Effector memory CD8-positive, alpha-beta T cell (primary cell): ENCODE measurements around the gene NFATC2.
A peak's percentile ranks its signal among the peaks of the same experiment; 100 is the strongest.

Source experiments
- ATAC-seq: fragments of 150-1000 bp; cut with Tn5 transposase; replicated peaks from 2 replicates; pipeline ENCODE4 v1.10.0; 2021; ENCODE audit warnings: mild to moderate bottlenecking, moderate library complexity
- DNase-seq, 3 experiments: peaks; one replicate each; pipeline ENCODE4 v3.0.0; 2021
- H3K27ac Mint-ChIP-seq, 2 donors: one replicate each; pipeline ENCODE4 v1.8.0; 2022; ENCODE audit warnings: mild to moderate bottlenecking in 2 of 2, mixed read lengths in 2 of 2, moderate library complexity in 2 of 2
- H3K27me3 Mint-ChIP-seq, 2 donors: one replicate each; pipeline ENCODE4 v1.8.0; 2022; ENCODE audit warnings: mixed read lengths in 2 of 2
- H3K36me3 Mint-ChIP-seq: one replicate; pipeline ENCODE4 v1.8.0; 2022; ENCODE audit warnings: mild to moderate bottlenecking, moderate library complexity, mixed read lengths; ENCODE audit not compliant: insufficient read depth
- H3K4me1 Mint-ChIP-seq, 2 donors: one replicate each; pipeline ENCODE4 v1.8.0; 2022; ENCODE audit warnings: low read depth in 2 of 2, mixed read lengths in 2 of 2
- H3K4me3 Mint-ChIP-seq, 2 donors: one replicate each; pipeline ENCODE4 v1.8.0; 2022; ENCODE audit warnings: mild to moderate bottlenecking in 2 of 2, mixed read lengths in 2 of 2, moderate library complexity in 2 of 2
- H3K9me3 Mint-ChIP-seq, 2 donors: one replicate each; pipeline ENCODE4 v1.8.0; 2022; ENCODE audit warnings: mixed read lengths in 2 of 2

NFATC2 gene

GRCh38 chr20:51498765-51499540 lies 43.6 kb downstream of the NFATC2 start:
- Mint-ChIP-seq H3K4me1 (peaks cover 78 to 93% of the 10 kb centered on the region in 2 donors), H3K27me3 (no peaks in the 10 kb centered on the region), H3K36me3 (peaks cover 51% of the 10 kb centered on the region), H3K9me3 (no peaks in the 10 kb centered on the region), H3K27ac (peak overlapping the region; percentile 87 to 97), H3K4me3 (peak overlapping the region; percentile 72 to 76)
- DNase-seq (no peak), ATAC-seq (no peak)

- DNase-seq (peak; percentile 43 to 59 (median 46)), ATAC-seq (peak; percentile 37)
- Mint-ChIP-seq H3K36me3 (peaks cover 46% of the 10 kb centered on the region), H3K4me3 (peak overlapping the region; percentile 72 to 76), H3K9me3 (no peaks in the 10 kb centered on the region), H3K27ac (peak overlapping the region; percentile 87 to 97), H3K4me1 (peaks cover 81 to 93% of the 10 kb centered on the region in 2 donors), H3K27me3 (no peaks in the 10 kb centered on the region)
Measured at GRCh38 chr20:51497542-51498467, 44.7 kb downstream of the NFATC2 start.

- DNase-seq (no peak), ATAC-seq (no peak)
- peak overlapping the region; percentile 87 to 97 for H3K27ac Mint-ChIP-seq
- no peaks in the 10 kb centered on the region for H3K27me3 Mint-ChIP-seq
- peaks cover 83 to 93% of the 10 kb centered on the region in 2 donors for H3K4me1 Mint-ChIP-seq
- peaks cover 46% of the 10 kb centered on the region for H3K36me3 Mint-ChIP-seq
- peak overlapping the region; percentile 72 to 76 for H3K4me3 Mint-ChIP-seq
- no peaks in the 10 kb centered on the region for H3K9me3 Mint-ChIP-seq
Measured at GRCh38 chr20:51496964-51497363, 45.6 kb downstream of the NFATC2 start.

- Mint-ChIP-seq H3K36me3 (peaks cover 42% of the 10 kb centered on the region), H3K27ac (peak overlapping the region; percentile 87 to 97), H3K4me1 (peaks cover 83 to 93% of the 10 kb centered on the region in 2 donors), H3K27me3 (no peaks in the 10 kb centered on the region), H3K4me3 (peak overlapping the region; percentile 72 to 92), H3K9me3 (no peaks in the 10 kb centered on the region)
- DNase-seq (no peak), ATAC-seq (no peak)
Measured at GRCh38 chr20:51495921-51496545, 46.5 kb downstream of the NFATC2 start.

- Mint-ChIP-seq H3K4me1 (peaks cover 82 to 91% of the 10 kb centered on the region in 2 donors), H3K9me3 (no peaks in the 10 kb centered on the region), H3K4me3 (peak overlapping the region; percentile 72 to 92), H3K36me3 (peaks cover 36% of the 10 kb centered on the region), H3K27ac (peak overlapping the region; percentile 87 to 97), H3K27me3 (no peaks in the 10 kb centered on the region)
- no peak for DNase-seq
- no peak for ATAC-seq
Measured at GRCh38 chr20:51495291-51495690, 47.2 kb downstream of the NFATC2 start.

GRCh38 chr20:51494241-51495110 lies 48.0 kb downstream of the NFATC2 start:
- H3K4me3 Mint-ChIP-seq = peak overlapping the region; percentile 72 to 92
- DNase-seq (peak; percentile 22 to 49 (median 25)), ATAC-seq (peak; percentile 37)

GRCh38 chr20:51493346-51493791 lies 49.1 kb downstream of the NFATC2 start:
- peak; percentile 4 for ATAC-seq
- peaks cover 80 to 88% of the 10 kb centered on the region in 2 donors for H3K4me1 Mint-ChIP-seq
- DNase-seq = peak in 2 of 3 experiments; percentile 13 to 26
- no peaks in the 10 kb centered on the region for H3K9me3 Mint-ChIP-seq
- peak overlapping the region; percentile 72 to 92 for H3K4me3 Mint-ChIP-seq
- H3K27me3 Mint-ChIP-seq = no peaks in the 10 kb centered on the region
- H3K27ac Mint-ChIP-seq = peak overlapping the region; percentile 87 to 97
- H3K36me3 Mint-ChIP-seq = peaks cover 28% of the 10 kb centered on the region

More at GRCh38 chr20:51494241-51495110, 48.0 kb downstream of the NFATC2 start:
- Mint-ChIP-seq H3K27ac (peak overlapping the region; percentile 87 to 97), H3K27me3 (no peaks in the 10 kb centered on the region), H3K36me3 (peaks cover 32% of the 10 kb centered on the region), H3K9me3 (no peaks in the 10 kb centered on the region), H3K4me1 (peaks cover 88 to 91% of the 10 kb centered on the region in 2 donors)

GRCh38 chr20:51492167-51493092 lies 50.1 kb downstream of the NFATC2 start:
- Mint-ChIP-seq H3K4me3 (peak overlapping the region; percentile 23 to 92), H3K27me3 (no peaks in the 10 kb centered on the region), H3K9me3 (no peaks in the 10 kb centered on the region), H3K4me1 (peaks cover 75 to 79% of the 10 kb centered on the region in 2 donors), H3K36me3 (peaks cover 27% of the 10 kb centered on the region), H3K27ac (peak overlapping the region; percentile 72 to 89)
- ATAC-seq (no peak), DNase-seq (no peak)

GRCh38 chr20:51491393-51491792 lies 51.1 kb downstream of the NFATC2 start:
- Mint-ChIP-seq H3K27me3 (no peaks in the 10 kb centered on the region), H3K9me3 (no peaks in the 10 kb centered on the region), H3K27ac (peak overlapping the region; percentile 72 to 89), H3K36me3 (peaks cover 31% of the 10 kb centered on the region), H3K4me1 (peaks cover 69 to 73% of the 10 kb centered on the region in 2 donors), H3K4me3 (no peak overlapping the region)
- DNase-seq (no peak), ATAC-seq (no peak)

- Mint-ChIP-seq H3K27me3 (no peaks in the 10 kb centered on the region), H3K36me3 (peaks cover 38% of the 10 kb centered on the region), H3K27ac (peak overlapping the region in 1 of 2 donors; percentile 25), H3K9me3 (no peaks in the 10 kb centered on the region), H3K4me1 (peaks cover 64 to 73% of the 10 kb centered on the region in 2 donors), H3K4me3 (no peak overlapping the region)
- ATAC-seq (no peak), DNase-seq (no peak)
Measured at GRCh38 chr20:51490635-51491034, 51.9 kb downstream of the NFATC2 start.

- no peak for DNase-seq
- ATAC-seq = no peak
- no peak overlapping the region for H3K4me3 Mint-ChIP-seq
- H3K27ac Mint-ChIP-seq = peak overlapping the region; percentile 72 to 91
- H3K9me3 Mint-ChIP-seq = no peaks in the 10 kb centered on the region
- H3K4me1 Mint-ChIP-seq = peaks cover 56 to 71% of the 10 kb centered on the region in 2 donors
- H3K36me3 Mint-ChIP-seq = peaks cover 39% of the 10 kb centered on the region
- H3K27me3 Mint-ChIP-seq = no peaks in the 10 kb centered on the region
Measured at GRCh38 chr20:51489611-51490010, 52.9 kb downstream of the NFATC2 start.
